ENCODE measurements around the gene DEFB112. TPM values are rescaled to one million over a fixed set of nuclear protein-coding genes. Genes with fewer than 3 reads are reported as not detected.

Gene DEFB112
- polyA plus RNA-seq, 1 donor (not counting 4 experiments of a cell fraction or from before 2014, with no cell fraction given), result not detected

- Histone ChIP-seq H3K4me3 (ENCODE audit: control insufficient read depth in 2 of 3, extremely low read depth in 1 of 3, insufficient read depth in 2 of 3, low read depth in 1 of 3, low read length in 3 of 3) (no peak within 1 kb of the TSS), H3K4me2 (ENCODE audit: control insufficient read depth, extremely low read depth, insufficient read depth, low read depth, low read length) (no peak within 1 kb of the TSS), H3K27ac (ENCODE audit: control insufficient read depth, insufficient read depth, low read length) (no peak within 1 kb of the TSS), H2AFZ (ENCODE audit: control insufficient read depth, low read length) (no peak within 1 kb of the TSS), H3K9me1 (ENCODE audit: control insufficient read depth, extremely low read depth, insufficient read depth, low read length) (no peaks in the 10 kb centered on the region), H3K9me3 (ENCODE audit: control insufficient read depth, low read depth, low read length) (no peaks in the 10 kb centered on the region), H4K20me1 (ENCODE audit: control insufficient read depth, extremely low read depth, insufficient read depth, low read length) (no peaks in the 10 kb centered on the region), H3K79me2 (ENCODE audit: control insufficient read depth, insufficient read depth, low read length) (no peaks in the 10 kb centered on the region), H3K4me1 (ENCODE audit: control insufficient read depth, extremely low read depth, insufficient read depth, low read length) (no peaks in the 10 kb centered on the region), H3K27me3 (ENCODE audit: control insufficient read depth, extremely low read depth, insufficient read depth, low read length) (no peaks in the 10 kb centered on the region), H3K9ac (ENCODE audit: control insufficient read depth, extremely low read depth, insufficient read depth, low read length) (no peak within 1 kb of the TSS), H3K36me3 (ENCODE audit: control insufficient read depth in 2 of 2, extremely low read depth in 1 of 2, insufficient read depth in 2 of 2, low read length in 2 of 2) (no peaks in the 10 kb centered on the region)
- TF ChIP-seq, protein P1, sequence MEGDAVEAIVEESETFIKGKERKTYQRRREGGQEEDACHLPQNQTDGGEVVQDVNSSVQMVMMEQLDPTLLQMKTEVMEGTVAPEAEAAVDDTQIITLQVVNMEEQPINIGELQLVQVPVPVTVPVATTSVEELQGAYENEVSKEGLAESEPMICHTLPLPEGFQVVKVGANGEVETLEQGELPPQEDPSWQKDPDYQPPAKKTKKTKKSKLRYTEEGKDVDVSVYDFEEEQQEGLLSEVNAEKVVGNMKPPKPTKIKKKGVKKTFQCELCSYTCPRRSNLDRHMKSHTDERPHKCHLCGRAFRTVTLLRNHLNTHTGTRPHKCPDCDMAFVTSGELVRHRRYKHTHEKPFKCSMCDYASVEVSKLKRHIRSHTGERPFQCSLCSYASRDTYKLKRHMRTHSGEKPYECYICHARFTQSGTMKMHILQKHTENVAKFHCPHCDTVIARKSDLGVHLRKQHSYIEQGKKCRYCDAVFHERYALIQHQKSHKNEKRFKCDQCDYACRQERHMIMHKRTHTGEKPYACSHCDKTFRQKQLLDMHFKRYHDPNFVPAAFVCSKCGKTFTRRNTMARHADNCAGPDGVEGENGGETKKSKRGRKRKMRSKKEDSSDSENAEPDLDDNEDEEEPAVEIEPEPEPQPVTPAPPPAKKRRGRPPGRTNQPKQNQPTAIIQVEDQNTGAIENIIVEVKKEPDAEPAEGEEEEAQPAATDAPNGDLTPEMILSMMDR (optimal IDR thresholded peaks at IDR 0.05 in 1 of 3, IDR thresholded peaks at IDR 0.05 in 1 of 3, conservative IDR thresholded peaks at IDR 0.05 in 1 of 3; ENCODE audit: extremely low read depth in 1 of 3, insufficient read depth in 2 of 3, low read length in 3 of 3), result no peak
- no peak for TF ChIP-seq EZH2 (IDR thresholded peaks at IDR 0.05; ENCODE audit: low read length)
- dilution Hi-C loops (cut with MboI; ENCODE audit: extremely low pct_ligation_motif_present, low sequenced_read_pairs), result no loop called here
- FAIRE-seq (no peak), DNase-seq (ENCODE audit: low read depth, low spot score) (no peak)
These were observed 27.8 kb downstream of the DEFB112 start, which contains the start of gene DEFB110 for GRCh38 chr6:50021894-50022293. Gene DEFB110 (minus strand): TSS chr6:50021994. CDS start chr6:50021935, 59 bp downstream.

- dilution Hi-C loops (cut with MboI; ENCODE audit: extremely low pct_ligation_motif_present, low sequenced_read_pairs), result no loop called here
- no peaks in the 10 kb centered on the region for H3K27me3 ChIP-seq (ENCODE audit: control insufficient read depth, extremely low read depth, insufficient read depth, low read length)
- no peaks in the 10 kb centered on the region for H4K20me1 ChIP-seq (ENCODE audit: control insufficient read depth, extremely low read depth, insufficient read depth, low read length)
- H3K4me3 ChIP-seq (ENCODE audit: control insufficient read depth in 2 of 3, extremely low read depth in 1 of 3, insufficient read depth in 2 of 3, low read depth in 1 of 3, low read length in 3 of 3), result no peak overlapping the region
- DNase-seq (ENCODE audit: low read depth, low spot score) (peak; percentile 15), FAIRE-seq (peak; percentile 83)
- H3K9me1 ChIP-seq (ENCODE audit: control insufficient read depth, extremely low read depth, insufficient read depth, low read length), result no peaks in the 10 kb centered on the region
- H3K79me2 ChIP-seq (ENCODE audit: control insufficient read depth, insufficient read depth, low read length), result no peaks in the 10 kb centered on the region
- H3K9me3 ChIP-seq (ENCODE audit: control insufficient read depth, low read depth, low read length), result no peaks in the 10 kb centered on the region
- H2AFZ ChIP-seq (ENCODE audit: control insufficient read depth, low read length), result no peak overlapping the region
- H3K36me3 ChIP-seq (ENCODE audit: control insufficient read depth in 2 of 2, extremely low read depth in 1 of 2, insufficient read depth in 2 of 2, low read length in 2 of 2), result no peaks in the 10 kb centered on the region
- TF ChIP-seq, protein P1 (optimal IDR thresholded peaks at IDR 0.05 in 1 of 3, IDR thresholded peaks at IDR 0.05 in 1 of 3, conservative IDR thresholded peaks at IDR 0.05 in 1 of 3; ENCODE audit: extremely low read depth in 1 of 3, insufficient read depth in 2 of 3, low read length in 3 of 3), result no peak
- TF ChIP-seq EZH2 (IDR thresholded peaks at IDR 0.05; ENCODE audit: low read length), result no peak
- peaks cover 12% of the 10 kb centered on the region for H3K4me1 ChIP-seq (ENCODE audit: control insufficient read depth, extremely low read depth, insufficient read depth, low read length)
- peak overlapping the region; percentile 60 for H3K4me2 ChIP-seq (ENCODE audit: control insufficient read depth, extremely low read depth, insufficient read depth, low read depth, low read length)
- H3K9ac ChIP-seq (ENCODE audit: control insufficient read depth, extremely low read depth, insufficient read depth, low read length), result no peak overlapping the region
- peak overlapping the region; percentile 40 for H3K27ac ChIP-seq (ENCODE audit: control insufficient read depth, insufficient read depth, low read length)
These were observed 41.9 kb downstream of the DEFB112 start for GRCh38 chr6:50007819-50008218.

Data from keratinocyte (primary cell).